ENCODE results near the gene TUBB2B.

GRCh38 chr6:3232017-3232945, 4.8 kb upstream of the TUBB2B start:
- TF ChIP-seq YY1 (IDR thresholded peaks at IDR 0.05; ENCODE audit: insufficient read depth, insufficient read length) (no peak), ZNF274 (IDR thresholded peaks at IDR 0.05; ENCODE audit: low read depth, low read length) (no peak), SUZ12 (IDR thresholded peaks at IDR 0.05; ENCODE audit: extremely low read depth, insufficient read depth, insufficient read length) (no peak)

All from NT2/D1 (cell line).